GM18873 (cell line): Measurements from ENCODE around the gene CCDC141.

Source experiments
- ATAC-seq: cut with Tn5 transposase; IDR thresholded peaks from one replicate; pipeline ENCODE4 v1.9.1; 2021; ENCODE audit warnings: mild to moderate bottlenecking, moderate library complexity, moderate number of reproducible peaks; ENCODE audit not compliant: unreplicated experiment, low FRiP score

CCDC141 gene

GRCh38 chr2:178882666-178883440 lies 167.1 kb downstream of the CCDC141 start:
- ATAC-seq: no peak

DNA sequence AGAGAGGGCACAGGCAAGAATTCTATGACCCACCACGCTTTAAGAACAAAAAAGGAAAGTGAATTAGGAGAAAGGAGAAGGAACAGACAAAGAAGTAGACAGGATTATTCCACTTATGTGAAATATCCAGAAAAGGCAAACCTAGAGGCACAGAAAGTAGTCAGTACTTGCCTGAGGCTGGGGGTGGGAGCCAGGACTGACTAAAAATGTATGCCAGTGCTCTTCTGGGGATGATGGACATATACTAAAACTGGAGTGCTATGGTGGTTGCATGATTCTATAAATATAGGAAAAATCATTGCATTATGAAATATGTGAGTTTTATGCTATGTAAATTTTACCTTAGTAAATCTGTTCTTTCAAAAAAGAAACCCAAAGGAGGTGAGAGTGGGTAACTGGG lies 168.9 kb downstream of the CCDC141 start:
- ATAC-seq: no peak

DNA sequence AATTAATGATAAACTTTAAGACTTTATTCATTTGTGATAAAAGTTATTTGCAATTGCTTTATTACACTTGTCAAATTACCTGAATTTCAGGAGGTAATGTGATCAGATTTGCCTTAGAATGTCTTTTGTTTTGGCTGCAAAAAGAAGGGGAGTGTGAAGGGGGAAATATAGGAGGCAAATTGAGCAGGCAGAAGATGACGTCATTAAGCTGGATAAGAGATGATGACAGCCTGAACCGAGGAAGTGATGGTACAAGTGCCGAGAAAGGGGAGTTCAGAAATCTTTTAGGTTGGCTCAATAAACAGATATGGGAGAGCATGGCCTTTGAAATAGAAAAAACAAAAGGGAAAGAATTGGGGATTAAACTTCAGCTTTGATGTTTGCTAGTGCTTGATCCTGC lies 169.7 kb downstream of the CCDC141 start:
- no peak for ATAC-seq

DNA sequence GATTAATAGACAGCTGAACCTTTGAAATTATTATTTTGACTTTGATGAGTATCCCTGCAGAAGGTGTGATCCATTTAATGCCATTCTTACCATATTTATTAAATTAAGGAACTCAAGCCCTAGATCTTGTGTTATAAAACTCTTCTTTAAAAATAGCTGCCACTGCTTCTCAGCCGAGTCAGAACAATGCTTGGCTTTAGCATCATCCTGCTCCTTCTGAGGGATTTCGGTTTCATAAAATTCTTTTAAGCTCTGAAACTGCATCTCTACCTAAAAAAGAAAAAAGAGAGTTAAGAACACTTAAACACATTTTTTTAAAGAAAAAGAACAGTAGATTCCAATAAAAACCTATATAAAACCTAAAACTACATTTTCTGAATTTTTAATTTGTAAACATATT lies 172.1 kb downstream of the CCDC141 start:
- ATAC-seq: no peak

DNA sequence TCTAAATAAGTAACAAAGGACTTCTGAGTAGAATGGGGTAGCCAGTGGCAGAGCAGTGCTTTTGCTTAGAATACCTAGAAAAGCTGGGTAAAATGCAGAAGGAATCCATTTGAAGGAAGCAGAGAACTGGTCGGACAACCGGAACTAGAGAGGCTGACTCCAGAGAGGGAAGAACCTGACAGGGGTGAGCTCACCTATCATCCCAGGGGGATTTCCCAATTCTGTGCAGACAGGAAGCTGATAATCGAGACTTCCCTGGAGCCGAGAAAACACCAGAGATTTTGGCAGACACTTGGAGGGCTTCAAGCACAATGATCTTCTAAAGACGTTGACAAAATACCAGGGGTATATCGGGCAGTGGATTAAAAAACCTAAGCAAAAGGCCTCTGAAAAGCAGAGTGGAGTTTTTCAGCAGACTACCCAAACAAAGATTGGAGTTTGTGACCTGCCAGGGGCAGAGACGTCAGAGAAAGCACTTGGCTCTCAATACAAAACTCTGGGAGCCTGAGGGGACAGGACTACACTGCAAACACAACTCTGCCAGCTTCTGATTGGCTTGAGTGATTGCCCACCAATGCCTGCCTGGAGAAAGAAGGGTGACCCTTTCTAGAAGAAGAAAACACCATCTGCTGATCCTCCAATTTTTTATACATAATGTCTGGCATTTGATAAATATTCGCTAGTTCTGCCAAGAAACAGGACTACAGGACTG lies 175.3 kb downstream of the CCDC141 start:
- no peak for ATAC-seq

DNA sequence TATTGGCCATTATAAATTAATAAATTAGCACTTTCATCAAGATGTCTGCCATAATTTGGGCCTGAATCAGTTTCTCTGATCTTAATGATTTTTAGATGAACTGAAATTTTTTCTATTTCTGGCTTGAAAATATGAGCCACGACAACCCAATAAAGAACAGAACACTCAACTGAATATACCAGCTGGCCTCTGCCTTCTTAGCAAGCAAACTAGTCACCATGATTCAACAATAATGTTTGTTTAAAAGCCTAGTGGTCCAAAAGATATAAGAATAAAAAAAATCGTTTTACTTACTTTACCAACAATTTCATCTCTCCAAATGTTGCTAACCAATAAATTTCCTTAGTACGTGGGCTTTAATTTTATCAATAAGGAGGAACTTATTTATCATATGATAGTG lies 176.0 kb downstream of the CCDC141 start:
- ATAC-seq: no peak

- no peak for ATAC-seq
These were observed 178.4 kb downstream of the CCDC141 start for GRCh38 chr2:178871536-178871935.

DNA sequence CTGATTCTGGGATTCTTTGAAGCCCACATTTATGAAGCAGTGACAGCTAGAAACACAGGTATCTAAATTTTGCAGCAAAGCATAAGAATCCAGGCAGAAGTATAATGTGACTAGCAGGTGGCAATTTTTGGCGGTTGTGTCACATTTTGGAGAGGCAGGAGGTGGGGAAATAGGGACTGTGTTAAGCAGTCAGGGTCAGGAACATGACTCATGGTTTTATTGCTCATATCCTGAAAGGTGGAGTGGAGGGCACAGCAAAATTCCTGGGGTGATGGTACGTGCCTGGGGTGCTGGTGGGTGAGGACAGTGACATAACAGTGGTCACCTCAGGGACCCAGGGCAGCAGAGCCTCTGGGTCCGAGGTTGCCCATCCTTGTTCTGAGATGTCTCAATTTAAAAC lies 179.2 kb downstream of the CCDC141 start:
- ATAC-seq: no peak

GRCh38 chr2:178865999-178866398 lies 183.9 kb downstream of the CCDC141 start:
- ATAC-seq: no peak

GRCh38 chr2:178865146-178865936 lies 184.6 kb downstream of the CCDC141 start:
- ATAC-seq: no peak

DNA sequence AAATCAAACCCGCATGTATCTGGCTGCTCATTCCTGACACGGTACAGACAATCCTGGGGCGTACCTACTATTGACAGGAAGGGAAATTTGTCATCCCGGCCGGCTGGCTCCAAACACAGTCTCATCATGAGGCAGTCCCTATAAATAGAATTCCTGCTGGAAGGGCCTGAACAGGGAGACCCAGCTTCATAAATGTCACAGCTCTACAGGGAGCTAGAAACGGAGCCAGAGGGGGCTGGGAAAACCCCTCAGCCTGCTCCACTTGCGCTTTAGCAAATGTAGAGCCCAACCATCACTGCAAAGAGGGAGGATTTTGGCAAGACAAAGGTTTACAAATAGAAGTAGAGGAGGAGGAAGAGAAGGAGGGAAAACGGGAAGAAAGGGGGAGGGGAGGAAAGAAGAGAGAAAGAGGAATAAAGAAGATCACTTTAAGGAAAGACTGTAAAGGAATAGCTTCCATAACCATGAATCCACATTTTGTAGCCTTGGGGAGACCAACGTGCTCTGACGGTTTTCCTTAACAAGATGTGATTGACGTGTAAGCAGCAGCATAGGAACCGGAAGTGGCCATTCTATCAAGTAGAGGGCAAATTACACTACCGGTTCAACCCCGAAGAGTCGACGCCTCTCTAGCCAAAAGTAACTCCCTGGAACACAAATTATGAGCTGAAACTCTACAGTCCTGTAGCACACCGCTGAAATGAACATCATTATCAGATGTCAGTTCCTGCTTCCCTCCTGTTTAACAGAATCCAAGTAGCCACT lies 185.9 kb downstream of the CCDC141 start:
- ATAC-seq: no peak

- ATAC-seq: no peak
These were observed 186.6 kb downstream of the CCDC141 start for GRCh38 chr2:178863130-178863855.

GRCh38 chr2:178860551-178860950 lies 189.4 kb downstream of the CCDC141 start:
- ATAC-seq: no peak

- no peak for ATAC-seq
These were observed 190.2 kb downstream of the CCDC141 start for GRCh38 chr2:178859730-178860129.

GRCh38 chr2:178858896-178859625 lies 190.9 kb downstream of the CCDC141 start:
- ATAC-seq: no peak

DNA sequence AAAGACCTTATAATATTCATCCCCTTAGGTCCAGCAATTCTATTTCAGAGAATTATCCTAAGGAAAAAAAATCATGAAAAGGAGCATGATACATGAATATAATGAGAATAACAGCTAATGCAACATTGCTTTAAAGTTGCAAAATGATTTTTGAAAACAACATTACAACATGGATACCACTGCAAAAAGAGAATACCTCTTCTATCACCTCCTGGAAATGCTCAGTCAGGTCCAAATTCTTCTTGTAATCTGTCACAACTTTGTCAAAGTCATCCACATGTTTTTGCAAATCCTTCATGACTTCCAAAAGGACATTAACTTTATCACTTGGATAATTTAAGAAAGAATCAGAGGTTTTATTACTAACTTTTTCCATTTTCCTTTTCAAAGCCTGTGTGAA lies 194.8 kb downstream of the CCDC141 start:
- ATAC-seq: no peak

DNA sequence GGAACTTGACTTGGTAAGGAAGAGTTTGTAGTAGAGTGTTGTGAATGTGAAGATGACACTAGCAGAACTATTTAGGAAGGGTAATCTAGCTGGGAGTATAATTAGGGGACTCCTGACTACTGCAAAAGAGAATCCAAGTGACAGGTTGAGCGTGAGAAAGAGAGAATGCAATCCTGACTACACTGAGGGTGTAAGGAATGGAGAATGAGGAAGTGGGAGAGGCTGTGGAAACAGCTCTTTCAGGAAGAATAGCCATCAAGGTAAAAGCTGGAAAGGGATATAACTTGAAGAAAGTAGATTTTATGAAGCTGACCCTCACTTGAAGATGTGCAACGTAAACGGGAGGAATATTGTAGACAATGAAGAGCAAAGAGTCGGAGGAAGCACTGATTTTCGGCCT lies 201.6 kb downstream of the CCDC141 start:
- ATAC-seq: no peak

DNA sequence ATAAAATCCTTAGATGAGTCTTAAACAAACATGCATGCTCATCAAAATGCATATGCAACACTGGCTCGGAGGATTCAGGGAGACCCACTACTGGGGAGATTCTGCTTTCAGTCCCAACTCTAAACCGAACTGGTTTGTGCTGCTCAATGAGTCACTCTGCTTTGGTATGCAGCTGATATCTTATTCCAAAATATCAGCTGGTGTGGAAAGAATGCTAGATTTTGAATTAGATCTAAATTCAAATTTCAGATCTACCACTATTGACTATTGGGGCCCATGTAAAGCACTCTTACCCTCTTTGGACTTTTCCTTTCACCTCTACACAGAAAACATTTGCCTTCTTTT lies 203.5 kb downstream of the CCDC141 start:
- no peak for ATAC-seq
